Adrenal gland (tissue), 12 donors: Measurements from ENCODE around the gene ZNF274. TPM values are rescaled to one million over a fixed set of nuclear protein-coding genes. Genes with fewer than 3 reads are reported as not detected.
A peak's percentile ranks its signal among the peaks of the same experiment; 100 is the strongest.

Source experiments
- DNase-seq, 7 donors: peaks; one replicate each; pipeline ENCODE4 v3.0.0-alpha.2; 2019 to 2020
- H3K27ac ChIP-seq, 5 donors: fragments of 200-600 bp; sonication (generic) in 4 of 5; 1 replicate in 3 of 5; 2 replicates in 2 of 5; pipeline versions ENCODE4 v1.5.1 to v1.8.0; 2016 to 2020; ENCODE audit warnings: mild to moderate bottlenecking in 1 of 5
- H3K27me3 ChIP-seq: fragments of 200-600 bp; 2 replicates; pipeline ENCODE4 v1.8.0; 2021
- H3K36me3 ChIP-seq, 2 donors: fragments of 200-600 bp; replicated peaks in 1 of 2; 1 replicate in 1 of 2; 2 replicates in 1 of 2; pipeline versions ENCODE4 v1.5.1 to v1.8.0; 2018 to 2022
- H3K4me1 ChIP-seq, 2 donors: fragments of 200-600 bp; replicated peaks in 1 of 2; 1 replicate in 1 of 2; 2 replicates in 1 of 2; pipeline versions ENCODE4 v1.5.1 to v1.8.0; 2018 to 2021
- H3K4me3 ChIP-seq, 4 donors: fragments of 200-600 bp; sonication (generic) in 3 of 4; one replicate each; pipeline ENCODE4 v1.5.1; 2016 to 2018
- H3K9me3 ChIP-seq, 3 donors: fragments of 200-600 bp; sonication (generic) in 1 of 3; replicated peaks in 1 of 3; 1 replicate in 2 of 3; 2 replicates in 1 of 3; pipeline versions ENCODE4 v1.5.1 to v1.8.0; 2016 to 2021
- POLR2A ChIP-seq, 2 donors: fragments of 450-650 bp; IDR thresholded peaks; one replicate each; pipeline ENCODE4 v1.6.1; 2017; ENCODE audit warnings: antibody characterized with exemption in 2 of 2, mild to moderate bottlenecking in 2 of 2, moderate library complexity in 1 of 2
- WGBS, 4 donors: extraction: QIAGEN DNeasy Blood & Tissue Kit in 2 of 4; methylation state at CpG; one replicate each; pipeline versions ENCODE4 v1.1.5 to v1.1.7; 2013 to 2017; 5-methylcytosine and 5-hydroxymethylcytosine counted together
- intact Hi-C, 2 donors: fragments of 100-400 bp; cut with DNase I; formaldehyde crosslinking; loops; one replicate each; pipeline versions ENCODE4 v1.14.1 to v1.15.0; 2022 to 2023
- polyA plus RNA-seq, 3 donors: library from polyadenylated mRNA; stranded (reverse); fragments of 200-250 nt in 2 of 3; fragments of 350-450 nt in 1 of 3; fragmentation: Illumina TruSeq in 1 of 3; extraction: RNeasy Lipid Tissue Mini Kit (QIAGEN cat#74804) in 1 of 3; gene quantifications; one replicate each; pipeline ENCODE4 v1.2.3, GENCODE V29; 2013 to 2014
- total RNA-seq, 9 donors: library from RNA; depleted of rRNA in 4 of 9; stranded (reverse); fragments of >200 nt in 4 of 9; fragments of 120-200 nt in 1 of 9; fragmentation: NEBNext Ultra II Directional in 1 of 9; extraction: Animal tissue kit (Norgen Biotek cat#: 25700) in 1 of 9; gene quantifications; one replicate each; pipeline versions ENCODE4 v1.1.0 to v1.2.4, GENCODE V29; 2013 to 2023
- TF ChIP-seq, protein P1 (sequence below), 6 experiments: fragments of 450-650 bp in 4 of 6; fragments of 200-600 bp in 2 of 6; sonication (generic) in 1 of 6; IDR thresholded peaks; 1 replicate in 5 of 6; 2 replicates in 1 of 6; pipeline versions ENCODE4 v1.5.1 to v1.8.0; 2016 to 2021; ENCODE audit warnings: antibody characterized with exemption in 6 of 6, mild to moderate bottlenecking in 2 of 6, moderate library complexity in 1 of 6
- donor health status: healthy with polysubstance abuse.
- donor health status: Bipolar disorder and iron deficiency.
- donor health status: DM: yes; HTN: yes; CAD: no.
- donor health status: DM: no; HTN: no; CAD: no.
- donor health status: DM: no; HTN: no; CAD: no.
- donor health status: DM: yes; HTN: yes; CAD: no.

The ZNF274 gene
- total and polyA plus RNA-seq, 12 donors: 12.4 to 34.5 (median 21.9) TPM

DNA sequence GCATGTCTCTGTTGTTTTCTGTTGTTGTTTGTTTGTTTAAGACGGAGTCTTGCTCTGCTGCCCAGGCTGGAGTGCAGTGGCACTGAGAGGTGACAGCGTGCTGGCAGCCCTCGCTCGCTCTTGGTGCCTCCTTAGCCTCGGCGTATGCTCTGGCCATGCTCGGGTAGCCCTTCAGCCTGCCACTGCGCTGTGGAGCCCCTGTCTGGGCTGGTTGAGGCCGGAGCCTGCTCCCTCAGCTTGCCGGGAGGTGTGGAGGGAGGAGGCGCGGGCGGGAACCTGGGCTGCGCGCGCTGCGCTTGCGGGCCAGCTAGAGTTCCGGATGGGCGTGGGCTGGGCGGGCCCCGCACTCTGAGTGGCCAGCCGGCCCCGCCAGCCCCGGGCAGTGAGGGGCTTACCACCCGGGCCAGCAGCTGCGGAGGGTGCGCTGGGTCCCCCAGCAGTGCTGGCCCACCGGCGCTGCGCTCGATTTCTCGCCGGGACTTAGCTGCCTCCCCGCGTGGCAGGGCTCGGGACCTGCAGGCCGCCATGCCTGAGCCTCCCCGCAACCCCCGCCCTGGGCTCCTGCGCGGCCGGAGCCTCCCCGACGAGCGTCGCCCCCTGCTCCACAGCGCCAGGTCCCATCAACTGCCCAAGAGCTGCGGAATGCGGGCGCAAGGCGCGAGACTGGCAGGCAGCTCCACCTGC is 25.7 kb upstream of the ZNF274 start:
- Histone ChIP-seq H3K27me3 (no peaks in the 10 kb centered on the region), H3K36me3 (no peaks in the 10 kb centered on the region), H3K4me3 (no peak overlapping the region), H3K9me3 (no peaks in the 10 kb centered on the region), H3K27ac (no peak overlapping the region), H3K4me1 (peaks cover 6 to 16% of the 10 kb centered on the region in 2 donors)
- TF ChIP-seq POLR2A (IDR thresholded peaks at IDR 0.05): no peak
- TF ChIP-seq, protein P1, sequence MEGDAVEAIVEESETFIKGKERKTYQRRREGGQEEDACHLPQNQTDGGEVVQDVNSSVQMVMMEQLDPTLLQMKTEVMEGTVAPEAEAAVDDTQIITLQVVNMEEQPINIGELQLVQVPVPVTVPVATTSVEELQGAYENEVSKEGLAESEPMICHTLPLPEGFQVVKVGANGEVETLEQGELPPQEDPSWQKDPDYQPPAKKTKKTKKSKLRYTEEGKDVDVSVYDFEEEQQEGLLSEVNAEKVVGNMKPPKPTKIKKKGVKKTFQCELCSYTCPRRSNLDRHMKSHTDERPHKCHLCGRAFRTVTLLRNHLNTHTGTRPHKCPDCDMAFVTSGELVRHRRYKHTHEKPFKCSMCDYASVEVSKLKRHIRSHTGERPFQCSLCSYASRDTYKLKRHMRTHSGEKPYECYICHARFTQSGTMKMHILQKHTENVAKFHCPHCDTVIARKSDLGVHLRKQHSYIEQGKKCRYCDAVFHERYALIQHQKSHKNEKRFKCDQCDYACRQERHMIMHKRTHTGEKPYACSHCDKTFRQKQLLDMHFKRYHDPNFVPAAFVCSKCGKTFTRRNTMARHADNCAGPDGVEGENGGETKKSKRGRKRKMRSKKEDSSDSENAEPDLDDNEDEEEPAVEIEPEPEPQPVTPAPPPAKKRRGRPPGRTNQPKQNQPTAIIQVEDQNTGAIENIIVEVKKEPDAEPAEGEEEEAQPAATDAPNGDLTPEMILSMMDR (IDR thresholded peaks at IDR 0.05): no peak
- DNase-seq: no peak
- 88 to 94% (median 92%) methylated on average over 10 to 53 of the region's 53 CpGs for WGBS, 4 donors
- intact Hi-C loops: loop anchor here in 1 of 2 donors (5.0 kb wide), 2 partner anchors 135 to 420 kb away; no protein-coding TSS in a partner anchor

DNA sequence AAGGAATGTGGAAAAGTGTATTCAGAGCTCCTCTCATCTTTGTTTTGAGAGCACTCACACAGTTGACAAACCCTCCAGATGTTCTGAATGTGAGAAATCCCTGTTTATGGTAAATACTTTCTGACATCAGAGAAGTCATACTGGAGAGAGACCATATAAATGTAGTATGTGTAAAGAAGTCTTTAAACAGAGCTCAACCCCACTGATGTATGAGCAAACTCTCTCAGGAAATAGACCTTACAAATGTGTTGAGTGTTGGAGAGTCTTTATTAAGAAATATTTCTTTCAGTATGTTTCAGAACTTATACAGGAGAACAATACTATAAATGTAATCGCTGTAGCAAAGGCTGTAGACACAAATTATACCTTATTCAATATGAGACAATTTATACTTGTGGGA is 16.6 kb upstream of the ZNF274 start:
- intact Hi-C loops: no loop called here
- H3K27ac ChIP-seq: no peak overlapping the region

DNA sequence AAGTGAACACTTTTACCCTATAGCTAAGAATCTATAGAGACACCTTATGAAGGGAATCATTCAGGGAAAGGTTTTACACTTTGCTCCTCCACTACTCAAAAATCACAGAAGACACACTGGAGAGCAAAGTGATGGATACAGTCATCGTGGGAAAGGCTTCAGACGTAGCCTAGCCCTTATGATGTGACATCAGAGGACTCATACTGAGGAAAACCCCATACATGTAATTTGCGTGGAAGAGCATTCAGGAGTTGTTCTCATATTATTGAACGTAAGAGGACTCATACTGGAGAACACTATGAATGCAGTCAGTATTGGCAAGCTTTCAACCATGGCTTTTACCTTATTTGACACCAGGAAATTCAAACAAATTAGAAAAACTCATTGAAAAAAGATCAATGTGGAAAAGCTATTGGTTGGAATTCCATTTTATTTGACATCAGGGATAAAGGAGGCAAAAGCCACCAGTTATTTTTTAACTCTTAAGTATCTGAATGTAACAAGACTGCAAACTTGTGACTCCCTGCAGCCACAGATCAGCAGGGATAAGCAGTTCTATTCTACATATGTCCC is 16.1 kb upstream of the ZNF274 start:
- intact Hi-C loops: no loop called here
- H3K9me3 ChIP-seq: peaks cover 0 to 70% (median 4%) of the 10 kb centered on the region in 3 donors

More for the DNA sequence above, 16.6 kb upstream of the ZNF274 start:
- H3K4me3 ChIP-seq: peak overlapping the region in 1 of 4 donors; percentile 0
- no peaks in the 10 kb centered on the region for H3K27me3 ChIP-seq
- DNase-seq: no peak
- H3K4me1 ChIP-seq: no peaks in the 10 kb centered on the region
- no peak for TF ChIP-seq POLR2A (IDR thresholded peaks at IDR 0.05)
- TF ChIP-seq, protein P1 (IDR thresholded peaks at IDR 0.05): no peak
- WGBS, 4 donors: 76 to 83% (median 79%) methylated on average over 1 of the region's 1 CpG
- peaks cover 0 to 70% (median 4%) of the 10 kb centered on the region in 3 donors for H3K9me3 ChIP-seq
- H3K36me3 ChIP-seq: no peaks in the 10 kb centered on the region

DNA sequence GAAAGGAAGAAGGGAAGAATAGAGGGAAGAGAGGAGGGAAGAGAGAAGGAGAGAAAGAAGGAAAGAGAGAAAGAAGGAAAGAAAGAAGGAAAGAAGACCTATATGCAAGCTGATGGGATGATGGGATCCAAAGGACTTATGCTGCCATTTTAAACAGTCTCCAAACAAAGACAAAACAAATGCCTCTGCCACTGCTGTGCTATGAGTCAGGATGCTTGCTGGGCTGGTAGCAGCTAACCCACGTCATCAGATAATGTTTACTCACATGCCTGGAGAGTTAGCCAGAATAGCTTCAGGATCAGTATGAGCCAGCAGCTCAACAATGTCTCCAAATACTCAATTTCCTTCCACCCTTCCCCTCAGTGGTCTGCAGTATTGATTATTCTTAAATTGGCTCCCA is 12.0 kb upstream of the ZNF274 start:
- Histone ChIP-seq H3K36me3 (no peaks in the 10 kb centered on the region), H3K9me3 (peaks cover 0 to 51% (median 4%) of the 10 kb centered on the region in 3 donors), H3K4me1 (no peaks in the 10 kb centered on the region), H3K27me3 (no peaks in the 10 kb centered on the region), H3K27ac (no peak overlapping the region), H3K4me3 (no peak overlapping the region)
- DNase-seq: no peak
- 54 to 79% (median 65%) methylated on average over 1 of the region's 1 CpG for WGBS, 4 donors
- intact Hi-C loops: no loop called here
- TF ChIP-seq POLR2A (IDR thresholded peaks at IDR 0.05): no peak
- TF ChIP-seq, protein P1 (IDR thresholded peaks at IDR 0.05): no peak

More for the DNA sequence above, 16.1 kb upstream of the ZNF274 start:
- Histone ChIP-seq H3K27me3 (no peaks in the 10 kb centered on the region), H3K27ac (no peak overlapping the region), H3K4me3 (no peak overlapping the region), H3K4me1 (no peaks in the 10 kb centered on the region), H3K36me3 (no peaks in the 10 kb centered on the region)
- WGBS, 4 donors: 57 to 65% (median 62%) methylated on average over 4 of the region's 4 CpGs
- TF ChIP-seq, protein P1 (IDR thresholded peaks at IDR 0.05): no peak
- no peak for TF ChIP-seq POLR2A (IDR thresholded peaks at IDR 0.05)
- no peak for DNase-seq
